Right lobe of liver (tissue), 4 donors: ENCODE measurements around the gene SH3RF2.

ENCODE experiments used
- CTCF ChIP-seq, 4 donors: fragments of 200-600 bp in 3 of 4; fragments of 450-650 bp in 1 of 4; IDR thresholded peaks; one replicate each; pipeline versions ENCODE4 v1.5.1 to v1.8.0; 2016 to 2022; ENCODE audit warnings: antibody characterized with exemption in 4 of 4, mild to moderate bottlenecking in 2 of 4
- POLR2A ChIP-seq: fragments of 450-650 bp; IDR thresholded peaks from one replicate; pipeline ENCODE4 v1.6.1; 2017; ENCODE audit warnings: antibody characterized with exemption, mild to moderate bottlenecking
- donor health status: DM: no; HTN: no; CAD: no.
- donor health status: DM: no; HTN: no; CAD: no.
- donor health status: DM: no; HTN: yes; CAD: no.

- no peak for TF ChIP-seq CTCF (IDR thresholded peaks at IDR 0.05)
- no peak for TF ChIP-seq POLR2A
Measured at GRCh38 chr5:145942201-145942600, 5.8 kb downstream of the SH3RF2 start.
